ENCODE results near the gene ELFN2.

GRCh38 chr22:37432708-37433054 lies 5.4 kb upstream of the ELFN2 start:
- TF ChIP-seq CTCF (IDR thresholded peaks at IDR 0.05) (no peak), POLR2A (IDR thresholded peaks at IDR 0.05) (no peak), POLR2AphosphoS5 (IDR thresholded peaks at IDR 0.05) (no peak)

Data from transverse colon (tissue), 4 donors.